NOMO-1 treated with dmso at 0.1 percent for 144 hours (cell line): ENCODE results near the gene TOMM20.

ENCODE experiments used
- DNase-seq: peaks from one replicate; lab custom pipeline; 2025; ENCODE audit not compliant: unreplicated experiment; lab: John Stamatoyannopoulos, UW

TOMM20 gene

DNA sequence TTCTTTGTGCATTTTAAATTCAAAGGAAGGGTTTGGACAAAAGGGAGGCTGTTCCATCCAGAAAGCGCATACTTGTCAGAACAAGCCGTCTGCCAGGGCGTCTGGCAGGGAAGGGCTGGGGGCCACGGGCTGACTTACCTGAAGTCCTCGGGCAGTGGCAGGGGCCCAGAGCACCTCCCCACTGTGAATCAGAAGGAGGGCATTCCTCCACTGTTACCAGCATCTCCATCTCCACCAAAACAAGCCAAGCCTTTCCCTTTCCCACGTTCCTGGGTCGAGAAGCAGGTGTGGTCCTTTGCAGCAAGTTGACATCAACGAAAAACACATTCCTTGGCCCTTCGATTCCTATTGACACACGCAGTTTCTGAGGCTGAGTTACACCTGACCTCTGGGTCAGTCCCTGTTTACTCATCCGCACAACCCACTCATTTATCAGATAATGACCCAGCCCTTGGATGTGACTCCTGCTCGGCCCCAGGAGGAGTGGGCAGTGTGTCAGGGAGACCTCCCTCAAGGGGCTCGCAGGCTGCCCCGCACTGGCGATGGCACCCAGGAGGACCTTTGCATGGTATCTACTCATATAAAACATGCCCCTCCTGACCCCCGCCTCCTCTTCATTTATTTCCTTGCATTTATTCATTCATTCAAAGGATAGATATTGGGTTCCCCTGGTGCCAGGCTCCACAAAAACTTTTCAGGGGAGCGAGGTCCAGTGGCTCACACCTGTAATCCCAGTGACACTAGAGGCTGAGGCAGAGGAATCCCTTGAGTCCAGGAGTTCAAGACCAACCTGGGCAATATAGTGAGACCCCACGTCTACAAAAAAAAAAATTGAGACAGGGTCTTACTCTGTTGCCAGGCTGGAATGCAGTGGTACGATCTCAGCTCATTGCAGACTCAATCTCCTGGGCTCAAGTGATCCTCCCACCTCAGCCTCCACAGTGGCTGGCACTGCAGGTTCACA lies 60.2 kb downstream of the TOMM20 start:
- no peak for DNase-seq

DNA sequence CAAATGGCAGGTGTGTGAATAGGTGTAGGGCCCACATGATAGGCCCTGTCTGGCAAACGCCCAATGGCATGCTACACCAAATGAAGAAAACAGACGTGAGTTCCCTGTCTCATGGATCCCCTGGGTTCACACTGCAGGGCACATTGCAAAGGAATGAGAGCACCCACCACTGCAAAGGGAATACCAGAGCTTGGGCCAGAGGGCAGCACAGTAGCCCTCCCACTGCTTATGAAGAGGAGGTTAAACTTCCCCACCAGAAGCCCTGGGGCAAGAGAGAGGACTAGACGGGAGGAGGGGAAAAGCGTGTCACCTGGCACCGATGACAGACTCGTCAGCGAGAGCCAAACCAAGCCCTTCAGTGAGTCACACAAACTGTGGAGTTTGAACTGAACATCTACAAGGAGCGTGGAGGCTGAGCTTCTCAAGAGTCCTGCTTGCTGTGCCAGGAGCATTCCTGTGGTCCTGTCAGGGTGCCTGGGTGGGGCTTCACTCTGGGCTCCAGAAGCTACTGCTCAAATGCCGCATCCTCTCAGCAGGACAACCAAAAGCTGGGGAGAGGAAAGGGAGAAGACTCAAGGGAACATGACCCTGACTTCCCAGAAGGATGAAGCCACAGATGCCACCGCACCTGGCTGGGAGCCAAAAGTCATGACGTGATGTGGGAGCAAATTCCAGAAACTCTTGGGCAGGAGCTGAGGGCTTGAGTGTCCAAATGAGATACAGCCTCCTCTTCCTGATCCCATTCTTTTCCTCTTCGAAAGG lies 61.1 kb downstream of the TOMM20 start:
- peak; percentile 32 for DNase-seq

DNA sequence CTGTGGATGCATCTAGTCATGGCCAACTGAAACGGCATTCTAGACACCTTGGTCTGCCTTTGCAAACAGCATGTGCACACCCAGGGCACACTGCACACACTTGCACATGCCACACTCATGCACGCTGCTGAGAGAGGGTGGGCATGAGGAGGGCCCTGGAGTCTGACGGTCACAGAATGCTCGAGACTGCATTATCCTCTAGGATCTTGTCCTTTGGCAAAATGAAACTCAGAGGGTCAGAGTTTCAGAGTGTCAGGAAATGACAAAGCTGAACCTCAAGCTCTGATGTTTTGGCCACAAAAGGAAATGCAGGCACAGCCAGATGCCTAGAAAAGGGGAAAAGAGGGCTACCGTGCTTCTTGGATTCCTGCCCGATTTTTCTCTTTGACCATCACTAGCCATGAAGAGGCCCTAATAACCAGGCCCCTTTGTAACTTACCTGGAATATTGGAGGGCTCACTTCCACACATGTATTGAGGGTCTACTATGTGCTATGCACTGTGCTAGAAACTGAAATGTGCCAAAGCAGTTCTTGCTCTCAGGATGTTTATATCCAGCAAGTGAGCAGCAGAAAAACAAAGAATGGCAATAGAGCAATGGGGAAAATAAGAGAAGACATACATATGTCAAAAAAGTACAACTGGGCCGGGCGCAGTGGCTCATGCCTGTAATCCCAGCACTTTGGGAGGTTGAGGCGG lies 65.4 kb downstream of the TOMM20 start:
- peak; percentile 49 for DNase-seq

DNA sequence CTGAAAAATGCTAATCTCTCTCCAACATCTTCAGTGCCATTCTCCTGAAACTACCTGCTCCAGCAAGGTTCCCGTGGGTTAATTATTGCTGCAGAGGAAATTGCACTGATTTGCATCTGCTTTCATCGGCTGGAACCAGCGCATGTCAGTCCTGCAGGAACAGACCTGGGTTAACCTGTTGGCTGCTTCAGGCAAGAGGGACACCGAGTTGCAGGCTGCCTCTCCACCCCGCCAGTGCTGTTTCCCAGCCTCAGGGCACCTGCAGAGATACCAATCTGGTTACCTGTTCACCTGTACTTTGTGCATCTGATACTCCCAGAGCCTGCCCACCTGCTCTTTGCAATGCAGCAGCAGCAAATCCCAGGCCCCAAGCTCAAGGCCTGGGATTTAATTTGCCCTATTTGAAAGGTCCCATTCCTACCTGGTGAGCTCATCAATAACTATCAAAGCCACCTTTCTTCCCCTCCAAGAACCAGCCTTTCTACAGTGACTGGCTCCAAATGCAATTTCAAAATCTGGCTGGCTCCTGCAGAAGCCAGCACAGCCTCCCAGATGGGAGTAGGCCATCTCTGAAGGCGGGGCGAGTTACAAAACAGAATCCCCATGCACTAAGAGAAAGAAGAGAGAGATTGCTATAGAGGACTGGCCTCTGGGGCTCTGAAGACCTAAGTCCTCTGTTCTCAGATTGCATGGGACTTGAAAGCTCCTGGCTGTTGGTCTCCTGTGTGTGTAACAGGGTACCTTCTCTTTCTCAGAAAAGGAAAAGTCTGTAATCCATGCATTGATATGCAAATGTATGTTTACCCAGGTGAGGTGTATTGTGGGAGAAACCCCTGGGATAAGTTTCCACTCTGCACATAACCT lies 67.8 kb downstream of the TOMM20 start:
- DNase-seq: no peak
